ENCODE results near the gene TASOR2.

TASOR2 gene

GRCh38 chr10:5656737-5657579 is 27.7 kb upstream of the TASOR2 start:
- DNase-seq (ENCODE audit: low spot score): no peak

GRCh38 chr10:5658871-5659618 is 25.6 kb upstream of the TASOR2 start:
- no peak for DNase-seq (ENCODE audit: low spot score)

GRCh38 chr10:5659702-5660528 is 24.7 kb upstream of the TASOR2 start:
- DNase-seq (ENCODE audit: low spot score): peak; percentile 65

- no peak for DNase-seq (ENCODE audit: low spot score)
Observed at GRCh38 chr10:5661043-5661442, 23.6 kb upstream of the TASOR2 start.

- DNase-seq (ENCODE audit: low spot score): no peak
Observed at GRCh38 chr10:5662708-5663579, 21.7 kb upstream of the TASOR2 start.

- DNase-seq (ENCODE audit: low spot score): no peak
Observed at GRCh38 chr10:5663692-5664427, 20.8 kb upstream of the TASOR2 start.

GRCh38 chr10:5665373-5666007 is 19.1 kb upstream of the TASOR2 start:
- DNase-seq (ENCODE audit: low spot score): peak; percentile 39

GRCh38 chr10:5666008-5666840 is 18.4 kb upstream of the TASOR2 start, which contains the start of gene ASB13:
TSS of gene ASB13 (minus strand) at chr10:5666595. CDS start at chr10:5666551, 44 bp downstream.
- peak; percentile 52 for DNase-seq (ENCODE audit: low spot score)

GRCh38 chr10:5666841-5667630 is 17.6 kb upstream of the TASOR2 start:
- DNase-seq (ENCODE audit: low spot score): no peak

- no peak for DNase-seq (ENCODE audit: low spot score)
Observed at GRCh38 chr10:5668429-5668828, 16.2 kb upstream of the TASOR2 start.

- no peak for DNase-seq (ENCODE audit: low spot score)
Observed at GRCh38 chr10:5669604-5670003, 15.0 kb upstream of the TASOR2 start.

- no peak for DNase-seq (ENCODE audit: low spot score)
Observed at GRCh38 chr10:5670662-5671375, 13.8 kb upstream of the TASOR2 start.

- DNase-seq (ENCODE audit: low spot score): no peak
Observed at GRCh38 chr10:5678397-5679036, 6.1 kb upstream of the TASOR2 start.

- DNase-seq (ENCODE audit: low spot score): no peak
Observed at GRCh38 chr10:5679037-5679435, 5.6 kb upstream of the TASOR2 start.

GRCh38 chr10:5679606-5680005 is 5.0 kb upstream of the TASOR2 start:
- DNase-seq (ENCODE audit: low spot score): no peak

GRCh38 chr10:5681930-5682329 is 2.7 kb upstream of the TASOR2 start:
- DNase-seq (ENCODE audit: low spot score): no peak

- no peak for DNase-seq (ENCODE audit: low spot score)
Observed at GRCh38 chr10:5683065-5683464, 1.6 kb upstream of the TASOR2 start.
